NCI-H748 (cell line): ENCODE results near the gene TNFRSF25.

ENCODE experiments used
- DNase-seq: peaks from one replicate; lab custom pipeline; 2025; ENCODE audit not compliant: unreplicated experiment; lab: John Stamatoyannopoulos, UW

The TNFRSF25 gene

GRCh38 chr1:6419804-6420453 is 46.0 kb downstream of the TNFRSF25 start, which contains the start of gene HES2:
Gene HES2 (minus strand): TSS chr1:6419919. CDS start chr1:6419820, 99 bp downstream.
- peak; percentile 59 for DNase-seq

- peak; percentile 60 for DNase-seq
These were observed 46.6 kb downstream of the TNFRSF25 start for GRCh38 chr1:6419397-6419803.

- no peak for DNase-seq
These were observed 47.1 kb downstream of the TNFRSF25 start for GRCh38 chr1:6418668-6419396.

- no peak for DNase-seq
These were observed 47.9 kb downstream of the TNFRSF25 start for GRCh38 chr1:6417961-6418667.

- no peak for DNase-seq
These were observed 49.1 kb downstream of the TNFRSF25 start for GRCh38 chr1:6416906-6417305.

- no peak for DNase-seq
These were observed 49.7 kb downstream of the TNFRSF25 start for GRCh38 chr1:6416295-6416656.

- no peak for DNase-seq
These were observed 50.9 kb downstream of the TNFRSF25 start for GRCh38 chr1:6414881-6415626.

- DNase-seq, result peak; percentile 52
These were observed 51.5 kb downstream of the TNFRSF25 start for GRCh38 chr1:6414443-6414844.

GRCh38 chr1:6412896-6413295 is 53.1 kb downstream of the TNFRSF25 start:
- DNase-seq, result peak; percentile 68
